Measurements from ENCODE around the gene WRAP73.

WRAP73 gene

GRCh38 chr1:3678361-3679097, 28.6 kb upstream of the WRAP73 start:
- no peak for DNase-seq (ENCODE audit: low read depth in 2 of 2)
- TF ChIP-seq CTCF (IDR thresholded peaks at IDR 0.05; ENCODE audit: low read depth, low read length), result no peak
- H3K4me3 ChIP-seq (replicated peaks in 1 of 2; ENCODE audit: low read depth in 2 of 2, low read length in 2 of 2), result no peak overlapping the region

GRCh38 chr1:3677484-3677883, 27.6 kb upstream of the WRAP73 start:
- H3K4me3 ChIP-seq (replicated peaks in 1 of 2; ENCODE audit: low read depth in 2 of 2, low read length in 2 of 2), result no peak overlapping the region
- DNase-seq (ENCODE audit: low read depth in 2 of 2), result no peak
- TF ChIP-seq CTCF (IDR thresholded peaks at IDR 0.05; ENCODE audit: low read depth, low read length), result no peak

- no peak for DNase-seq (ENCODE audit: low read depth in 2 of 2)
- TF ChIP-seq CTCF (IDR thresholded peaks at IDR 0.05; ENCODE audit: low read depth, low read length), result no peak
- no peak overlapping the region for H3K4me3 ChIP-seq (replicated peaks in 1 of 2; ENCODE audit: low read depth in 2 of 2, low read length in 2 of 2)
These were observed 26.9 kb upstream of the WRAP73 start for GRCh38 chr1:3676581-3677470.

GRCh38 chr1:3675436-3675835, 25.5 kb upstream of the WRAP73 start:
- no peak for TF ChIP-seq CTCF (IDR thresholded peaks at IDR 0.05; ENCODE audit: low read depth, low read length)

GRCh38 chr1:3674100-3675094, 24.5 kb upstream of the WRAP73 start:
- no peak for DNase-seq (ENCODE audit: low read depth in 2 of 2)
- TF ChIP-seq CTCF (IDR thresholded peaks at IDR 0.05; ENCODE audit: low read depth, low read length), result no peak
- H3K4me3 ChIP-seq (replicated peaks in 1 of 2; ENCODE audit: low read depth in 2 of 2, low read length in 2 of 2), result no peak overlapping the region

More at GRCh38 chr1:3675436-3675835, 25.5 kb upstream of the WRAP73 start:
- H3K4me3 ChIP-seq (replicated peaks in 1 of 2; ENCODE audit: low read depth in 2 of 2, low read length in 2 of 2), result no peak overlapping the region
- DNase-seq (ENCODE audit: low read depth in 2 of 2), result no peak

Measured in cardiac fibroblast (primary cell).